HepG2 (cell line): ENCODE data around the gene SLC4A9. TPM values are rescaled to one million over a fixed set of nuclear protein-coding genes. Genes with fewer than 3 reads are reported as not detected.

ENCODE experiments used
- KDM5B ChIP-seq: sonication (generic); formaldehyde crosslinking; IDR thresholded peaks from 2 replicates; pipeline ENCODE4 v1.4.0; 2020; ENCODE audit warnings: missing genetic modification reagents, mild to moderate bottlenecking, borderline replicate concordance
- KLF11 ChIP-seq: IDR thresholded peaks from 2 replicates; pipeline ENCODE4 v1.6.1; 2016; ENCODE audit warnings: missing compliant biosample characterization
- KLF13 ChIP-seq: sonication (generic); formaldehyde crosslinking; IDR thresholded peaks from 2 replicates; pipeline ENCODE4 v1.4.0; 2020; ENCODE audit warnings: mild to moderate bottlenecking, missing genetic modification reagents
- NFYB ChIP-seq: sonication (generic); formaldehyde crosslinking; IDR thresholded peaks from 2 replicates; pipeline ENCODE4 v1.4.0; 2020; ENCODE audit warnings: missing genetic modification reagents
- NFYC ChIP-seq: IDR thresholded peaks from 2 replicates; pipeline ENCODE4 v1.6.1; 2016; ENCODE audit warnings: missing genetic modification reagents, missing compliant biosample characterization
- RAD51 ChIP-seq: fragments of 450-650 bp; IDR thresholded peaks from 2 replicates; pipeline ENCODE4 v1.6.1; 2016; ENCODE audit warnings: borderline replicate concordance
- RELA ChIP-seq: sonication (generic); formaldehyde crosslinking; IDR thresholded peaks from 2 replicates; pipeline ENCODE4 v1.4.0; 2020; ENCODE audit warnings: missing genetic modification reagents
- SRSF4 ChIP-seq: fragments of 200-400 bp; formaldehyde crosslinking; IDR thresholded peaks from one replicate; pipeline ENCODE4 v1.6.1; 2018; ENCODE audit warnings: mild to moderate bottlenecking, low read depth, low read length, moderate library complexity; ENCODE audit not compliant: poor library complexity, severe bottlenecking
- YY1 ChIP-seq: IDR thresholded peaks from 2 replicates; pipeline ENCODE4 v1.6.1; 2011; ENCODE audit warnings: low read length, low read depth, moderate library complexity, mild to moderate bottlenecking; ENCODE audit not compliant: insufficient read depth, insufficient replicate concordance
- ZFP36L2 ChIP-seq: sonication (generic); formaldehyde crosslinking; IDR thresholded peaks from 2 replicates; pipeline ENCODE4 v1.4.0; 2020; ENCODE audit warnings: missing genetic modification reagents
- ZFP90 ChIP-seq: sonication (generic); formaldehyde crosslinking; IDR thresholded peaks from 2 replicates; pipeline ENCODE4 v1.8.0; 2022; ENCODE audit warnings: missing genetic modification reagents, mild to moderate bottlenecking, inconsistent platforms, borderline replicate concordance
- ZMYM3 ChIP-seq: sonication (generic); formaldehyde crosslinking; IDR thresholded peaks from 2 replicates; pipeline ENCODE4 v1.5.1; 2020; ENCODE audit warnings: mild to moderate bottlenecking, missing genetic modification reagents
- ZNF232 ChIP-seq: sonication (generic); formaldehyde crosslinking; IDR thresholded peaks from 2 replicates; pipeline ENCODE4 v1.4.0; 2020; ENCODE audit warnings: missing genetic modification reagents, borderline replicate concordance
- ZNF619 ChIP-seq: sonication (generic); formaldehyde crosslinking; IDR thresholded peaks from 2 replicates; pipeline ENCODE4 v1.4.0; 2020; ENCODE audit warnings: mild to moderate bottlenecking, missing genetic modification reagents
- ZNF740 ChIP-seq: sonication (generic); formaldehyde crosslinking; IDR thresholded peaks from 2 replicates; pipeline ENCODE4 v1.4.0; 2020; ENCODE audit warnings: missing genetic modification reagents
- ZNF772 ChIP-seq: sonication (generic); formaldehyde crosslinking; IDR thresholded peaks from 2 replicates; pipeline ENCODE4 v1.5.0; 2020; ENCODE audit warnings: mild to moderate bottlenecking, missing genetic modification reagents
- polyA plus RNA-seq, 8 experiments: library from polyadenylated mRNA; depleted of rRNA in 3 of 8; stranded (reverse) in 7 of 8; unstranded in 1 of 8; fragments of >200 nt; fragmentation: Illumina TruSeq in 4 of 8; extraction: Trizol in 4 of 8; gene quantifications; 2 replicates each; pipeline versions ENCODE4 v1.2.1 to v1.2.3, GENCODE V29; 2011 to 2016; ENCODE audit warnings: low read depth in 4 of 8, missing spikeins in 1 of 8, mixed read lengths in 1 of 8; ENCODE audit not compliant: insufficient read depth in 1 of 8
- total RNA-seq, 5 experiments: library from RNA; depleted of rRNA; stranded (reverse); fragments of >200 nt; fragmentation: Illumina TruSeq; extraction: Trizol; gene quantifications; 2 replicates each; pipeline ENCODE4 v1.2.3, GENCODE V29; 2016; ENCODE audit warnings: low read depth in 1 of 5
- TF ChIP-seq, protein P1 (sequence below): sonication (generic); formaldehyde crosslinking; IDR thresholded peaks from 2 replicates; pipeline ENCODE4 v1.4.0; 2020; ENCODE audit warnings: low read depth, mild to moderate bottlenecking, missing genetic modification reagents
- TF ChIP-seq, protein P2 (sequence below): sonication (generic); formaldehyde crosslinking; IDR thresholded peaks from 2 replicates; pipeline ENCODE4 v1.4.0; 2020; ENCODE audit warnings: missing genetic modification reagents
- TF ChIP-seq, protein P3 (sequence below): sonication (generic); formaldehyde crosslinking; IDR thresholded peaks from 2 replicates; pipeline ENCODE4 v1.5.0; 2020; ENCODE audit warnings: mild to moderate bottlenecking, missing genetic modification reagents
- TF ChIP-seq, protein P4 (sequence below): sonication (generic); formaldehyde crosslinking; IDR thresholded peaks from 2 replicates; pipeline ENCODE4 v1.4.0; 2020; ENCODE audit warnings: mild to moderate bottlenecking, missing genetic modification reagents

Gene SLC4A9
- total and polyA plus RNA-seq, 2 of the 13 experiments (the other 11 are each of a cell fraction or from before 2014, with no cell fraction given) = not detected

- TF ChIP-seq, protein P1, sequence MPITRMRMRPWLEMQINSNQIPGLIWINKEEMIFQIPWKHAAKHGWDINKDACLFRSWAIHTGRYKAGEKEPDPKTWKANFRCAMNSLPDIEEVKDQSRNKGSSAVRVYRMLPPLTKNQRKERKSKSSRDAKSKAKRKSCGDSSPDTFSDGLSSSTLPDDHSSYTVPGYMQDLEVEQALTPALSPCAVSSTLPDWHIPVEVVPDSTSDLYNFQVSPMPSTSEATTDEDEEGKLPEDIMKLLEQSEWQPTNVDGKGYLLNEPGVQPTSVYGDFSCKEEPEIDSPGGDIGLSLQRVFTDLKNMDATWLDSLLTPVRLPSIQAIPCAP = 0 out of 2 replicates have a peak, but pooled peaks have one; percentile 16
- TF ChIP-seq RELA (no peak), KLF13 (CRISPR knock-in tag) (peak; percentile 81; the same call in 1 of the 2 replicates), ZMYM3 (CRISPR knock-in tag) (0 out of 2 replicates have a peak, but pooled peaks have one; percentile 20), SRSF4 (no peak), RAD51 (peak; percentile 93), ZFP90 (CRISPR knock-in tag) (peak; percentile 90), NFYC (CRISPR knock-in tag) (peak; percentile 31; the same call in 1 of the 2 replicates), ZNF619 (CRISPR knock-in tag) (no peak), YY1 (peak; percentile 61), NFYB (CRISPR knock-in tag) (no peak), ZFP36L2 (no peak), ZNF740 (CRISPR knock-in tag) (peak; percentile 68), ZNF232 (no peak; the same call in 1 of the 2 replicates), ZNF772 (CRISPR knock-in tag) (peak; percentile 32; the same call in 1 of the 2 replicates), KDM5B (CRISPR knock-in tag) (no peak; the same call in 1 of the 2 replicates), KLF11 (CRISPR knock-in tag) (no peak)
- TF ChIP-seq, protein P2, sequence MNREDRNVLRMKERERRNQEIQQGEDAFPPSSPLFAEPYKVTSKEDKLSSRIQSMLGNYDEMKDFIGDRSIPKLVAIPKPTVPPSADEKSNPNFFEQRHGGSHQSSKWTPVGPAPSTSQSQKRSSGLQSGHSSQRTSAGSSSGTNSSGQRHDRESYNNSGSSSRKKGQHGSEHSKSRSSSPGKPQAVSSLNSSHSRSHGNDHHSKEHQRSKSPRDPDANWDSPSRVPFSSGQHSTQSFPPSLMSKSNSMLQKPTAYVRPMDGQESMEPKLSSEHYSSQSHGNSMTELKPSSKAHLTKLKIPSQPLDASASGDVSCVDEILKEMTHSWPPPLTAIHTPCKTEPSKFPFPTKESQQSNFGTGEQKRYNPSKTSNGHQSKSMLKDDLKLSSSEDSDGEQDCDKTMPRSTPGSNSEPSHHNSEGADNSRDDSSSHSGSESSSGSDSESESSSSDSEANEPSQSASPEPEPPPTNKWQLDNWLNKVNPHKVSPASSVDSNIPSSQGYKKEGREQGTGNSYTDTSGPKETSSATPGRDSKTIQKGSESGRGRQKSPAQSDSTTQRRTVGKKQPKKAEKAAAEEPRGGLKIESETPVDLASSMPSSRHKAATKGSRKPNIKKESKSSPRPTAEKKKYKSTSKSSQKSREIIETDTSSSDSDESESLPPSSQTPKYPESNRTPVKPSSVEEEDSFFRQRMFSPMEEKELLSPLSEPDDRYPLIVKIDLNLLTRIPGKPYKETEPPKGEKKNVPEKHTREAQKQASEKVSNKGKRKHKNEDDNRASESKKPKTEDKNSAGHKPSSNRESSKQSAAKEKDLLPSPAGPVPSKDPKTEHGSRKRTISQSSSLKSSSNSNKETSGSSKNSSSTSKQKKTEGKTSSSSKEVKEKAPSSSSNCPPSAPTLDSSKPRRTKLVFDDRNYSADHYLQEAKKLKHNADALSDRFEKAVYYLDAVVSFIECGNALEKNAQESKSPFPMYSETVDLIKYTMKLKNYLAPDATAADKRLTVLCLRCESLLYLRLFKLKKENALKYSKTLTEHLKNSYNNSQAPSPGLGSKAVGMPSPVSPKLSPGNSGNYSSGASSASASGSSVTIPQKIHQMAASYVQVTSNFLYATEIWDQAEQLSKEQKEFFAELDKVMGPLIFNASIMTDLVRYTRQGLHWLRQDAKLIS (CRISPR knock-in tag) = no peak
- TF ChIP-seq, protein P3, sequence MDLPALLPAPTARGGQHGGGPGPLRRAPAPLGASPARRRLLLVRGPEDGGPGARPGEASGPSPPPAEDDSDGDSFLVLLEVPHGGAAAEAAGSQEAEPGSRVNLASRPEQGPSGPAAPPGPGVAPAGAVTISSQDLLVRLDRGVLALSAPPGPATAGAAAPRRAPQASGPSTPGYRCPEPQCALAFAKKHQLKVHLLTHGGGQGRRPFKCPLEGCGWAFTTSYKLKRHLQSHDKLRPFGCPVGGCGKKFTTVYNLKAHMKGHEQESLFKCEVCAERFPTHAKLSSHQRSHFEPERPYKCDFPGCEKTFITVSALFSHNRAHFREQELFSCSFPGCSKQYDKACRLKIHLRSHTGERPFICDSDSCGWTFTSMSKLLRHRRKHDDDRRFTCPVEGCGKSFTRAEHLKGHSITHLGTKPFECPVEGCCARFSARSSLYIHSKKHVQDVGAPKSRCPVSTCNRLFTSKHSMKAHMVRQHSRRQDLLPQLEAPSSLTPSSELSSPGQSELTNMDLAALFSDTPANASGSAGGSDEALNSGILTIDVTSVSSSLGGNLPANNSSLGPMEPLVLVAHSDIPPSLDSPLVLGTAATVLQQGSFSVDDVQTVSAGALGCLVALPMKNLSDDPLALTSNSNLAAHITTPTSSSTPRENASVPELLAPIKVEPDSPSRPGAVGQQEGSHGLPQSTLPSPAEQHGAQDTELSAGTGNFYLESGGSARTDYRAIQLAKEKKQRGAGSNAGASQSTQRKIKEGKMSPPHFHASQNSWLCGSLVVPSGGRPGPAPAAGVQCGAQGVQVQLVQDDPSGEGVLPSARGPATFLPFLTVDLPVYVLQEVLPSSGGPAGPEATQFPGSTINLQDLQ (CRISPR knock-in tag) = no peak
- TF ChIP-seq, protein P4, sequence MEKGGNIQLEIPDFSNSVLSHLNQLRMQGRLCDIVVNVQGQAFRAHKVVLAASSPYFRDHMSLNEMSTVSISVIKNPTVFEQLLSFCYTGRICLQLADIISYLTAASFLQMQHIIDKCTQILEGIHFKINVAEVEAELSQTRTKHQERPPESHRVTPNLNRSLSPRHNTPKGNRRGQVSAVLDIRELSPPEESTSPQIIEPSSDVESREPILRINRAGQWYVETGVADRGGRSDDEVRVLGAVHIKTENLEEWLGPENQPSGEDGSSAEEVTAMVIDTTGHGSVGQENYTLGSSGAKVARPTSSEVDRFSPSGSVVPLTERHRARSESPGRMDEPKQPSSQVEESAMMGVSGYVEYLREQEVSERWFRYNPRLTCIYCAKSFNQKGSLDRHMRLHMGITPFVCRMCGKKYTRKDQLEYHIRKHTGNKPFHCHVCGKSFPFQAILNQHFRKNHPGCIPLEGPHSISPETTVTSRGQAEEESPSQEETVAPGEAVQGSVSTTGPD (CRISPR knock-in tag) = no peak
Measured at GRCh38 chr5:140402258-140403074, 42.5 kb downstream of the SLC4A9 start (continued).
